Uterus (tissue), 2 donors: Measurements from ENCODE around the gene BMP4.

Source experiments
- POLR2A ChIP-seq, 2 donors: fragments of 450-650 bp; IDR thresholded peaks; one replicate each; pipeline ENCODE4 v1.6.1; 2016; ENCODE audit warnings: antibody characterized with exemption in 2 of 2, mild to moderate bottlenecking in 1 of 2, moderate library complexity in 1 of 2
- TF ChIP-seq, protein P1 (sequence below), 4 experiments: fragments of 200-600 bp in 2 of 4; fragments of 450-650 bp in 2 of 4; sonication (generic) in 2 of 4; IDR thresholded peaks; one replicate each; pipeline ENCODE4 v1.5.1; 2016 to 2019; ENCODE audit warnings: antibody characterized with exemption in 4 of 4, mild to moderate bottlenecking in 2 of 4, moderate library complexity in 1 of 4

DNA sequence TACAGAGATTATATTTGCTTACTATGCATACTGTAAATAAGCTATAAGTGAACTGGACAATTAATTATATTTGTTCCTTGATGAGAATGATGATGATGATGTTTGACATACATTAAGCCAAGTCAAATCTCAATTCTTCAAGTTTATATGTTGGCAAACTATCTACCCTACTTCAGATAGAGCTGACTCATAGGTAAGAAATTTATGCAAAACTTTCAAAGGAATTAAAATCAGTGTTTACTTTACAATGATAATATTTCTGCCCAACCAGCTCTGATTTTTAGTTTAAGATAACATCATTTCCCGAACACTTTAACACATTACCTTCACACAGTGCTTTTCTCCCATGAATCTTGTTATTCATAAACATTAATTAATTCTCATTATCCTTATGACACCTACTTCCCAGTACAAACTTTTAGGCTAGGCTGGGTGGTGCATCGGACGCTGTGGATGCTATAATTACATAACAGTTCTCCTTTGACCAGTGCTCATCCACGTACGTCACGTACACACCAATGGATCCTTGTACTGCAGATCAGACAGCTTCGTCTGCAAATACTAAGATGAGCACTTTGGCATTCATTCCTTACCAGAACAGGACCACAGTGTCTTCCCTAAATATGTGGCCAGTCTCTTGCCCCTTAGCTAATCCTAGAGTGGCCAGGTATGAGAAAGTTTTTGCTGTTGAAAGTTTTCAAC is 18.3 kb downstream of the BMP4 start:
- TF ChIP-seq, protein P1, sequence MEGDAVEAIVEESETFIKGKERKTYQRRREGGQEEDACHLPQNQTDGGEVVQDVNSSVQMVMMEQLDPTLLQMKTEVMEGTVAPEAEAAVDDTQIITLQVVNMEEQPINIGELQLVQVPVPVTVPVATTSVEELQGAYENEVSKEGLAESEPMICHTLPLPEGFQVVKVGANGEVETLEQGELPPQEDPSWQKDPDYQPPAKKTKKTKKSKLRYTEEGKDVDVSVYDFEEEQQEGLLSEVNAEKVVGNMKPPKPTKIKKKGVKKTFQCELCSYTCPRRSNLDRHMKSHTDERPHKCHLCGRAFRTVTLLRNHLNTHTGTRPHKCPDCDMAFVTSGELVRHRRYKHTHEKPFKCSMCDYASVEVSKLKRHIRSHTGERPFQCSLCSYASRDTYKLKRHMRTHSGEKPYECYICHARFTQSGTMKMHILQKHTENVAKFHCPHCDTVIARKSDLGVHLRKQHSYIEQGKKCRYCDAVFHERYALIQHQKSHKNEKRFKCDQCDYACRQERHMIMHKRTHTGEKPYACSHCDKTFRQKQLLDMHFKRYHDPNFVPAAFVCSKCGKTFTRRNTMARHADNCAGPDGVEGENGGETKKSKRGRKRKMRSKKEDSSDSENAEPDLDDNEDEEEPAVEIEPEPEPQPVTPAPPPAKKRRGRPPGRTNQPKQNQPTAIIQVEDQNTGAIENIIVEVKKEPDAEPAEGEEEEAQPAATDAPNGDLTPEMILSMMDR (IDR thresholded peaks at IDR 0.05) = no peak
- no peak for TF ChIP-seq POLR2A (IDR thresholded peaks at IDR 0.05)
